Stomach (tissue), 9 donors: ENCODE results near the gene NUP42. TPM values are rescaled to one million over a fixed set of nuclear protein-coding genes. Genes with fewer than 3 reads are reported as not detected.

Experiments
- DNase-seq, 2 donors: peaks; one replicate each; pipeline versions ENCODE4 v3.0.0 to v3.0.0-alpha.2; 2013 to 2019
- H3K27ac ChIP-seq, 5 donors: fragments of 200-600 bp in 4 of 5; sonication (generic) in 4 of 5; one replicate each; pipeline ENCODE4 v1.5.1; 2013 to 2019; ENCODE audit warnings: mild to moderate bottlenecking in 1 of 5, moderate library complexity in 1 of 5
- H3K27me3 ChIP-seq, 3 donors: fragments of 200-600 bp; sonication (generic); one replicate each; pipeline ENCODE4 v1.5.1; 2017 to 2019; ENCODE audit warnings: mixed run types in 1 of 3
- H3K36me3 ChIP-seq, 4 donors: fragments of 200-600 bp; sonication (generic); 1 replicate in 3 of 4; 2 replicates in 1 of 4; pipeline ENCODE4 v1.5.1; 2016 to 2019
- H3K4me1 ChIP-seq, 4 donors: fragments of 200-600 bp; sonication (generic); one replicate each; pipeline ENCODE4 v1.5.1; 2016 to 2019
- H3K4me3 ChIP-seq, 4 donors: fragments of 200-600 bp; sonication (generic) in 3 of 4; one replicate each; pipeline ENCODE4 v1.5.1; 2016 to 2019; ENCODE audit warnings: mild to moderate bottlenecking in 1 of 4
- H3K9me3 ChIP-seq, 4 donors: fragments of 200-600 bp; sonication (generic); one replicate each; pipeline ENCODE4 v1.5.1; 2016 to 2019
- CTCF ChIP-seq, 7 experiments: fragments of 450-650 bp in 4 of 7; fragments of 200-600 bp in 3 of 7; sonication (generic) in 3 of 7; IDR thresholded peaks; one replicate each; pipeline ENCODE4 v1.5.1; 2016 to 2019; ENCODE audit warnings: antibody characterized with exemption in 7 of 7, control low read depth in 2 of 7, mild to moderate bottlenecking in 1 of 7
- EP300 ChIP-seq: sonication (generic); formaldehyde crosslinking; IDR thresholded peaks from one replicate; pipeline ENCODE4 v1.6.1; 2017; ENCODE audit warnings: antibody characterized with exemption
- POLR2A ChIP-seq, 4 donors: fragments of 450-650 bp; IDR thresholded peaks; one replicate each; pipeline ENCODE4 v1.6.1; 2016; ENCODE audit warnings: antibody characterized with exemption in 4 of 4, control low read depth in 2 of 4, mild to moderate bottlenecking in 1 of 4, moderate library complexity in 1 of 4
- POLR2AphosphoS5 ChIP-seq, 3 donors: sonication (generic); formaldehyde crosslinking; IDR thresholded peaks; one replicate each; pipeline ENCODE4 v1.6.1; 2016; ENCODE audit warnings: antibody characterized with exemption in 3 of 3
- WGBS, 5 donors: extraction: QIAGEN DNeasy Blood & Tissue Kit in 3 of 5; methylation state at CpG; one replicate each; pipeline versions ENCODE4 v1.1.5 to v1.1.7; 2013 to 2018; 5-methylcytosine and 5-hydroxymethylcytosine counted together
- intact Hi-C: fragments of 100-400 bp; cut with DNase I; formaldehyde crosslinking; loops from one replicate; pipeline ENCODE4 v1.15.1; 2023; ENCODE audit warnings: low total_unique reads
- polyA plus RNA-seq, 3 donors: library from polyadenylated mRNA; stranded (reverse); fragments of 200-250 nt; gene quantifications; one replicate each; pipeline ENCODE4 v1.2.3, GENCODE V29; 2013
- total RNA-seq, 5 donors: library from RNA; depleted of rRNA; stranded (reverse); fragments of >200 nt; gene quantifications; one replicate each; pipeline versions ENCODE4 v1.1.0 to v1.2.3, GENCODE V29; 2014 to 2016
- donor health status: healthy with polysubstance abuse.
- donor health status: Bipolar disorder and iron deficiency.
- donor health status: healthy.

Gene NUP42
- total and polyA plus RNA-seq, 8 donors, result 3.8 to 113 (median 25.1) TPM

- no peak for DNase-seq
- no peaks in the 10 kb centered on the region for H3K36me3 ChIP-seq
- 89 to 96% (median 94%) methylated on average over 3 of the region's 3 CpGs for WGBS, 5 donors
- intact Hi-C loops, result no loop called here
- no peaks in the 10 kb centered on the region for H3K9me3 ChIP-seq
- H3K4me3 ChIP-seq, result no peak overlapping the region
- H3K27ac ChIP-seq, result no peak overlapping the region
- H3K27me3 ChIP-seq, result no peaks in the 10 kb centered on the region
- no peak for TF ChIP-seq POLR2A (IDR thresholded peaks at IDR 0.05)
- TF ChIP-seq POLR2AphosphoS5 (IDR thresholded peaks at IDR 0.05), result no peak
- TF ChIP-seq EP300, result no peak
- TF ChIP-seq CTCF (IDR thresholded peaks at IDR 0.05), result no peak
- H3K4me1 ChIP-seq, result no peaks in the 10 kb centered on the region
These were observed 55.2 kb downstream of the NUP42 start for GRCh38 chr7:23237000-23237399.

- no peak overlapping the region for H3K27ac ChIP-seq
- no peaks in the 10 kb centered on the region for H3K27me3 ChIP-seq
- DNase-seq, result no peak
- no peaks in the 10 kb centered on the region for H3K9me3 ChIP-seq
- no peak overlapping the region for H3K4me3 ChIP-seq
- H3K36me3 ChIP-seq, result no peaks in the 10 kb centered on the region
- TF ChIP-seq POLR2A (IDR thresholded peaks at IDR 0.05) (no peak), EP300 (no peak), POLR2AphosphoS5 (IDR thresholded peaks at IDR 0.05) (no peak), CTCF (IDR thresholded peaks at IDR 0.05) (no peak)
- H3K4me1 ChIP-seq, result no peaks in the 10 kb centered on the region
- 87 to 93% (median 92%) methylated on average over 11 of the region's 11 CpGs for WGBS, 5 donors
- intact Hi-C loops, result no loop called here
These were observed 57.3 kb downstream of the NUP42 start for GRCh38 chr7:23238983-23239652.

- H3K36me3 ChIP-seq, result no peaks in the 10 kb centered on the region
- H3K4me3 ChIP-seq, result no peak overlapping the region
- H3K4me1 ChIP-seq, result no peaks in the 10 kb centered on the region
- no peaks in the 10 kb centered on the region for H3K27me3 ChIP-seq
- H3K9me3 ChIP-seq, result no peaks in the 10 kb centered on the region
- no peak overlapping the region for H3K27ac ChIP-seq
- 72 to 79% (median 78%) methylated on average over 5 of the region's 5 CpGs for WGBS, 5 donors
- intact Hi-C loops, result no loop called here
- DNase-seq, result no peak
- TF ChIP-seq POLR2A (IDR thresholded peaks at IDR 0.05), result no peak
These were observed 57.9 kb downstream of the NUP42 start for GRCh38 chr7:23239698-23240097.

- no peaks in the 10 kb centered on the region for H3K36me3 ChIP-seq
- H3K9me3 ChIP-seq, result no peaks in the 10 kb centered on the region
- H3K27ac ChIP-seq, result peak overlapping the region in 1 of 5 donors; percentile 32
- peaks cover 0 to 9% (median 8%) of the 10 kb centered on the region in 3 donors for H3K27me3 ChIP-seq
- intact Hi-C loops, result no loop called here
- TF ChIP-seq EP300 (no peak), CTCF (IDR thresholded peaks at IDR 0.05) (no peak), POLR2A (IDR thresholded peaks at IDR 0.05) (no peak), POLR2AphosphoS5 (IDR thresholded peaks at IDR 0.05) (no peak)
- H3K4me3 ChIP-seq, result no peak overlapping the region
- H3K4me1 ChIP-seq, result peaks cover 0 to 4% (median under 1%) of the 10 kb centered on the region in 4 donors
- DNase-seq, result no peak
- WGBS, 5 donors, result 58 to 68% (median 66%) methylated on average over 3 of the region's 3 CpGs
These were observed 60.5 kb downstream of the NUP42 start for GRCh38 chr7:23242321-23242720.

- 69 to 76% (median 72%) methylated on average over 4 of the region's 4 CpGs for WGBS, 5 donors
These were observed 61.1 kb downstream of the NUP42 start for GRCh38 chr7:23242935-23243334.

More at GRCh38 chr7:23242935-23243334, 61.1 kb downstream of the NUP42 start:
- Histone ChIP-seq H3K27me3 (peaks cover 0 to 15% (median 15%) of the 10 kb centered on the region in 3 donors), H3K4me1 (peaks cover 0 to 11% (median 6%) of the 10 kb centered on the region in 4 donors), H3K9me3 (no peaks in the 10 kb centered on the region), H3K27ac (peak overlapping the region in 1 of 5 donors; percentile 32), H3K4me3 (no peak overlapping the region), H3K36me3 (no peaks in the 10 kb centered on the region)
- DNase-seq, result no peak
- TF ChIP-seq POLR2A (IDR thresholded peaks at IDR 0.05), result no peak
- intact Hi-C loops, result no loop called here
